GM19035 (cell line): ENCODE data around the gene SLC9A8.

Source experiments
- ATAC-seq: cut with Tn5 transposase; IDR thresholded peaks from one replicate; pipeline ENCODE4 v1.9.1; 2021; ENCODE audit not compliant: unreplicated experiment

SLC9A8 gene

GRCh38 chr20:49811825-49812506, 662 bp upstream of the SLC9A8 start:
- no peak for ATAC-seq

- ATAC-seq, result no peak
Observed at GRCh38 chr20:49813305-49813974, 812 bp downstream of the SLC9A8 start.

DNA sequence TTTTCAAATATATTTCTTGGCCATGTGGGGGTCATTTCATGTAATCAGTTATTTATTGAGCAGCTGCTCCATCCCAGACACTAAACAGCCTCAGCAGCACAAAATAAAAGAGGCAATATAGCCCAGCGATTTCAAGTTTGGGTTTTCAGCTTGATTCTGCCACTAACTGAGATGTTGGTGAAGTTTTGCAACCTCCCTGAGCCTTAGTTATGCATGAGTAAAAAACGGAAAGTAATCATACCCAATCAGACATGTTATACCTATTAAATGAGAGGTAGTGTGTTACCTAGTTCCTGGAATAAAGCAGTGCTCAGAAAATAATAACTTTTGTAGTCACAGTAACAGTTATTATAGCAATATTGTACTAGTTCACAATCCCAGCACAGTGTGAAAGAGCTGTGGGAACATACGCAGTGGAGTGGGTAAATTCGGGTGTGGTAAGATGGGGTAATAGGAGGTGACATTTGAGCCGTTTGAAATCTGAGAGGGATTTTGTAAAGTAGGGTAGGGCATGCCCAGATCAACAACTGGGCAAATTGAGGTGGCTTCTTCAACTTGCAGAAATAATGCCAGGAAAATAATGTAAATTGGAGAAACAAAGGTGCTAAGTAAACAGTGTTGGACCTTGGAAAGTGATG, 1.5 kb downstream of the SLC9A8 start:
- ATAC-seq, result no peak

DNA sequence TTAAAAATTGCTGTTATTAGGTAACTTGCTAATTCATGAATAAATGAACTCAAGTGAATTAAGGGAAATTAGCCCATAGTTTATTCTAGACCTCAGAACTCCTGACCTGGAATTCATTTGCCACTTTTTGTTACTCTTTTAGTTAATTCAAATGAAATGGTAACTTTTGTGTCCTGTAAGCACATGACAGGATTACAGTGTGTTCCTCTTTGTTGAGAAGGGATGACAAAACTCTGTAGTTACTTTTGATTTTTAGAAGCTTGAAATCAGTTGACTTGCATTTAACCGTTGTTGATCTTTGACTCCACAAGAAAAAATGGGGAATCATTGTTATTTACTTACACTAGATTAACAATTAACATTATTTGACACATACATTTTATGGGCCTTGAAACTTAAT, 6.2 kb downstream of the SLC9A8 start:
- ATAC-seq, result no peak

GRCh38 chr20:49819702-49820101, 7.1 kb downstream of the SLC9A8 start:
- no peak for ATAC-seq

- ATAC-seq, result no peak
Observed at GRCh38 chr20:49821381-49821780, 8.8 kb downstream of the SLC9A8 start.

DNA sequence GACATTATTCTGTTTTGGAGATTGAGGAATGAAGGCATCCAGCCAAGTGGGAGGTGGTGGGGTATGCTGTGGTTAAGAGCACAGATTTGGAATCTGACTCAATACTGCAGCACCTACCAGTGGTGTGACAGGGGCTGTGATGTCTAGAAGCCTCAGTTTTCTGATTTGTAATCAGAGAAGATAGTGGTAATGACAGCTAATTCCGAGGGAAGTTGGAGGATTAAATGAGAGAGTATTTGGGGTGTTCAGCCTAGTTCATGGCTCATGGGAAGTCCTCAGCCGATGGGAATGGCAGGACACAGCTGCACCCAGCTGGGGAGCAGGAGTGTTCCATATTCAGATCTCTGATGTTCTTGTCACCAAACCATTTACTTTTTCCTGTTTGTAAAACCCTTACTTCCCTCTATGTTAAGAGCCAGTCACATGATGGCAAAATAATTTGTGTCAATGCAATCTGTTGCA, 9.3 kb downstream of the SLC9A8 start:
- ATAC-seq, result no peak

GRCh38 chr20:49823152-49823847, 10.7 kb downstream of the SLC9A8 start:
- no peak for ATAC-seq

- no peak for ATAC-seq
Observed at GRCh38 chr20:49824206-49824605, 11.6 kb downstream of the SLC9A8 start.

DNA sequence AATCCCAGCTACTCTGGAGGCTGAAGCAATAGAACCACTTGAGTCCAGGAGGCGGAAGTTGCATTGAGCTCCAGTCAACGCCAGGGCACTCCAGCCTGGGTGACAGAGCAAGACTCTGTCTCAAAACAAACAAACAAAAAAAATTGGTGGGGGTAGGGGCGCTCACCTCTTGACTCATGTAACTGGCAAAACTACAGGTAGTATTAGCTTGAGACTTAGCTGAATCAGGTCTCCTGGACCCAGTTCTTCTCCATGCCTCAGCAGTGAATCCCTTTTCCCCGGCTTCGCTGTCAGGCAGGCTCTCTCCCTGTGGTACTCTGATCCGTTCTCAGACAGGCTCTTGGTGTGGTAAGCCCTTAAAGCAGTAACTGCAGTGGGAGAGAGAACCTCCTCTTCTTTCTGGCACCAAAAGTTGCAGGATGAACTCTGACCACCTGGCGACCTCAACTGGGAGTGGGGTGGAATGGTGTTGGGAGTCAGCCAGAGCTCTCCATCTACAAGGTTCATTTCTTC, 12.9 kb downstream of the SLC9A8 start:
- no peak for ATAC-seq

GRCh38 chr20:49831022-49831769, 18.6 kb downstream of the SLC9A8 start:
- ATAC-seq, result no peak

- ATAC-seq, result no peak
Observed at GRCh38 chr20:49831770-49832631, 19.4 kb downstream of the SLC9A8 start.

GRCh38 chr20:49832632-49833327, 20.2 kb downstream of the SLC9A8 start:
- no peak for ATAC-seq

- no peak for ATAC-seq
Observed at GRCh38 chr20:49833483-49833882, 20.9 kb downstream of the SLC9A8 start.

DNA sequence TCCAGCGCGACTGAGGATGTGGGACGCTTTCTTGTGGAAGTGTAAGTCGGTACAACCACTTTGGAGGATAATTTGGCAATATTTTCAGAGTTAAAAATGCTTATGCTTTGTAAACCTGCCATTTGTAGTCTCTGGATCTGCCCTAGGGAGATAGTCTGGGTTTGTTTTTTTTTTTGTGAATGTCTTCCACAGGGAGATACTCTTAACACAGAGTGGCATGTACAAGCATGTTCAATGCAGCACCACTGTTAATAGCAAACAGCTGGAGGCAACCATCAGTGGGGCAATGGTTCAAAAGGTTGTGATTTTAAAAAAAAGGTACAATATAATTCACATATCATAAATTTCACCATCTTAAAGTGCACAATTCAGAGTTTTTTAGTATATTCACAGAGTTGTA, 22.4 kb downstream of the SLC9A8 start:
- no peak for ATAC-seq

- no peak for ATAC-seq
Observed at GRCh38 chr20:49838546-49838945, 25.9 kb downstream of the SLC9A8 start.

GRCh38 chr20:49843139-49843538, 30.5 kb downstream of the SLC9A8 start:
- no peak for ATAC-seq

- no peak for ATAC-seq
Observed at GRCh38 chr20:49843770-49844380, 31.2 kb downstream of the SLC9A8 start.

DNA sequence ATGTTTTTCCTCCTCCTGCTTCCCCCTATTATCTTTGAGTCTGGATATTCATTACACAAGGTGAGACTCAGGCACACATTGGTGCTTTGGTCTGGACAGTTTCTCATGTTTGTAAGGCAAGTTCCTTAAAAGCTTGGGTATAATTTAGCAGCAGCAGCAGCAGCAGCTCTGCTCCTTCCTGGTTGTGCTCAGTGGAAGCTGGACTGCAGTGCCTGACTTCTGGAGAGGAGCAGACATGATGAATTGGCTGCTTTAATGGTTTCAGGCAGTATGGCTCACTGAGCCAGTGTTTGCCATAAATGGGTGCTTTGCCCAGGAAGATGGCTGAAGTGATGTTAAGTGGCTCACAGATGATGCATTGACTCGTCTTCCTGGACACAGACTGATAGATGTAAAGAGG, 32.4 kb downstream of the SLC9A8 start:
- ATAC-seq, result no peak
